HepG2 (cell line): Measurements from ENCODE around the gene ZNRF3. TPM values are rescaled to one million over a fixed set of nuclear protein-coding genes. Genes with fewer than 3 reads are reported as not detected.

Experiments
- ATF1 ChIP-seq: IDR thresholded peaks from 2 replicates; pipeline ENCODE4 v1.6.1; 2016; ENCODE audit warnings: mild to moderate bottlenecking, control low read depth
- FUBP1 ChIP-seq: sonication (generic); formaldehyde crosslinking; IDR thresholded peaks from 2 replicates; pipeline ENCODE4 v1.5.1; 2020; ENCODE audit warnings: missing genetic modification reagents, mild to moderate bottlenecking, borderline replicate concordance
- GMEB1 ChIP-seq: sonication (generic); formaldehyde crosslinking; IDR thresholded peaks from 2 replicates; pipeline ENCODE4 v1.5.1; 2020; ENCODE audit warnings: missing genetic modification reagents, mild to moderate bottlenecking, borderline replicate concordance
- GTF2F1 ChIP-seq: fragments of 150-350 bp; IDR thresholded peaks from 2 replicates; pipeline ENCODE4 v1.6.1; 2014; ENCODE audit warnings: low read length
- HMGA1 ChIP-seq: sonication (generic); formaldehyde crosslinking; conservative IDR thresholded peaks from 2 replicates; pipeline ENCODE4 v1.4.0; 2020; ENCODE audit warnings: missing genetic modification reagents
- MTA1 ChIP-seq: sonication (generic); formaldehyde crosslinking; IDR thresholded peaks from 2 replicates; pipeline ENCODE4 v1.4.0; 2020; ENCODE audit warnings: missing genetic modification reagents, mild to moderate bottlenecking, borderline replicate concordance
- NFRKB ChIP-seq: fragments of 450-650 bp; IDR thresholded peaks from 2 replicates; pipeline ENCODE4 v1.6.1; 2017
- PLSCR1 ChIP-seq: sonication (generic); formaldehyde crosslinking; IDR thresholded peaks from 2 replicates; pipeline ENCODE4 v1.5.0; 2020; ENCODE audit warnings: missing genetic modification reagents, mild to moderate bottlenecking, borderline replicate concordance
- RFX5 ChIP-seq: IDR thresholded peaks from 2 replicates; pipeline ENCODE4 v1.6.1; 2011; ENCODE audit warnings: low read depth, low read length, improper control_type of control experiment
- SAFB2 ChIP-seq: sonication (generic); formaldehyde crosslinking; IDR thresholded peaks from 2 replicates; pipeline ENCODE4 v1.5.1; 2020; ENCODE audit warnings: missing genetic modification reagents, low read depth, mild to moderate bottlenecking, borderline replicate concordance
- SYNCRIP ChIP-seq: fragments of 200-400 bp; formaldehyde crosslinking; IDR thresholded peaks from 2 replicates; pipeline ENCODE4 v1.6.1; 2018; ENCODE audit warnings: mild to moderate bottlenecking, low read depth, low read length; ENCODE audit not compliant: insufficient read depth
- UBTF ChIP-seq: sonication (generic); formaldehyde crosslinking; IDR thresholded peaks from 2 replicates; pipeline ENCODE4 v1.4.0; 2020; ENCODE audit warnings: mild to moderate bottlenecking, missing genetic modification reagents
- ZFX ChIP-seq: sonication (generic); formaldehyde crosslinking; IDR thresholded peaks from 2 replicates; pipeline ENCODE4 v1.4.0; 2020; ENCODE audit warnings: mild to moderate bottlenecking, low read depth, missing genetic modification reagents, moderate library complexity
- ZKSCAN1 ChIP-seq: fragments of 150-350 bp; IDR thresholded peaks from 2 replicates; pipeline ENCODE4 v1.6.1; 2014; ENCODE audit warnings: low read length
- ZMAT3 ChIP-seq: sonication (generic); formaldehyde crosslinking; conservative IDR thresholded peaks from 2 replicates; pipeline ENCODE4 v1.7.0; 2021; ENCODE audit warnings: missing genetic modification reagents
- ZNF17 ChIP-seq: sonication (generic); formaldehyde crosslinking; IDR thresholded peaks from 2 replicates; pipeline ENCODE4 v1.5.0; 2020; ENCODE audit warnings: mild to moderate bottlenecking, missing genetic modification reagents
- ZNF260 ChIP-seq: sonication (generic); formaldehyde crosslinking; IDR thresholded peaks from 2 replicates; pipeline ENCODE4 v1.4.0; 2020; ENCODE audit warnings: missing genetic modification reagents, low read depth, mild to moderate bottlenecking, borderline replicate concordance
- ZNF562 ChIP-seq: sonication (generic); formaldehyde crosslinking; IDR thresholded peaks from 2 replicates; pipeline ENCODE4 v1.8.0; 2022; ENCODE audit warnings: missing genetic modification reagents, borderline replicate concordance
- ZNF580 ChIP-seq: IDR thresholded peaks from 2 replicates; pipeline ENCODE4 v1.6.1; 2016; ENCODE audit warnings: low read depth, borderline replicate concordance
- ZNF639 ChIP-seq: conservative IDR thresholded peaks from 2 replicates; pipeline ENCODE4 v1.6.1; 2018; ENCODE audit warnings: missing genetic modification reagents
- ZNF678 ChIP-seq: sonication (generic); formaldehyde crosslinking; IDR thresholded peaks from 2 replicates; pipeline ENCODE4 v1.4.0; 2020; ENCODE audit warnings: mild to moderate bottlenecking, missing genetic modification reagents
- polyA plus RNA-seq, 8 experiments: library from polyadenylated mRNA; depleted of rRNA in 3 of 8; stranded (reverse) in 7 of 8; unstranded in 1 of 8; fragments of >200 nt; fragmentation: Illumina TruSeq in 4 of 8; extraction: Trizol in 4 of 8; gene quantifications; 2 replicates each; pipeline versions ENCODE4 v1.2.1 to v1.2.3, GENCODE V29; 2011 to 2016; ENCODE audit warnings: low read depth in 4 of 8, missing spikeins in 1 of 8, mixed read lengths in 1 of 8; ENCODE audit not compliant: insufficient read depth in 1 of 8
- total RNA-seq, 5 experiments: library from RNA; depleted of rRNA; stranded (reverse); fragments of >200 nt; fragmentation: Illumina TruSeq; extraction: Trizol; gene quantifications; 2 replicates each; pipeline ENCODE4 v1.2.3, GENCODE V29; 2016; ENCODE audit warnings: low read depth in 1 of 5

ZNRF3 gene
- total and polyA plus RNA-seq, 2 of the 13 experiments (the other 11 are each of a cell fraction or from before 2014, with no cell fraction given): 20.3 to 36.7 TPM

- TF ChIP-seq NFRKB (no peak), ZNF678 (CRISPR knock-in tag) (no peak), SAFB2 (no peak), PLSCR1 (CRISPR knock-in tag) (no peak), ZNF17 (no peak), ATF1 (peak; percentile 20; the same call in 1 of the 2 replicates), SYNCRIP (no peak), ZFX (CRISPR knock-in tag) (peak; percentile 60; the same call in 1 of the 2 replicates), MTA1 (CRISPR knock-in tag) (peak; percentile 79), ZNF562 (no peak), FUBP1 (no peak), GTF2F1 (no peak), ZNF260 (CRISPR knock-in tag) (no peak), RFX5 (no peak), ZKSCAN1 (no peak), GMEB1 (CRISPR knock-in tag) (no peak), HMGA1 (no peak), ZMAT3 (CRISPR knock-in tag) (no peak), UBTF (CRISPR knock-in tag) (no peak), ZNF580 (0 out of 2 replicates have a peak, but pooled peaks have one; percentile 36), ZNF639 (CRISPR knock-in tag) (no peak)
Observed at GRCh38 chr22:28978863-28979796, 95.8 kb downstream of the ZNRF3 start (continued).
